ENCODE data around the gene ZC3H12A.

The ZC3H12A gene

GRCh38 chr1:37482796-37483744 is 8.7 kb downstream of the ZC3H12A start:
- peaks cover 38% of the 10 kb centered on the region for H3K79me2 ChIP-seq (ENCODE audit: insufficient read depth, low read length)
- no peaks in the 10 kb centered on the region for H3K9me3 ChIP-seq (ENCODE audit: insufficient read depth, low read depth, low read length)
- H4K20me1 ChIP-seq (ENCODE audit: insufficient read depth, low read length, poor library complexity, severe bottlenecking) = peaks cover 34% of the 10 kb centered on the region
- H3F3A ChIP-seq (ENCODE audit: low read depth) = 0 out of 2 replicates have a peak, but pooled peaks cover 3% of the 10 kb centered on the region
- no peak overlapping the region for H3K9ac ChIP-seq (ENCODE audit: low read depth, low read length, poor library complexity, severe bottlenecking)
- H2AFZ ChIP-seq (ENCODE audit: low read length) = no peak overlapping the region
- peaks cover 38% of the 10 kb centered on the region; the same call in 1 of the 2 replicates for H3K36me3 ChIP-seq (ENCODE audit: insufficient read depth, low read length)
- TF ChIP-seq CTCF (conservative IDR thresholded peaks at IDR 0.05; ENCODE audit: low read length) (no peak), EZH2phosphoT487 (IDR thresholded peaks at IDR 0.05; ENCODE audit: borderline replicate concordance) (no peak)
- no peak overlapping the region for H3K4me3 ChIP-seq (ENCODE audit: low read length, poor library complexity, severe bottlenecking)
- no peaks in the 10 kb centered on the region for H3K9me2 ChIP-seq (replicated peaks; ENCODE audit: low read depth, low read length)
- H3K4me2 ChIP-seq (ENCODE audit: low read depth, low read length, poor library complexity, severe bottlenecking) = no peak overlapping the region
- no peaks in the 10 kb centered on the region for H3K27me3 ChIP-seq (ENCODE audit: insufficient read depth, low read length, poor library complexity, severe bottlenecking)
- H3K4me1 ChIP-seq (ENCODE audit: insufficient read depth, low read length, poor library complexity, severe bottlenecking) = peaks cover 29% of the 10 kb centered on the region

- H3K36me3 ChIP-seq (ENCODE audit: insufficient read depth, low read length) = peaks cover 44% of the 10 kb centered on the region; the same call in 1 of the 2 replicates
- H3K9ac ChIP-seq (ENCODE audit: low read depth, low read length, poor library complexity, severe bottlenecking) = no peak overlapping the region
- H4K20me1 ChIP-seq (ENCODE audit: insufficient read depth, low read length, poor library complexity, severe bottlenecking) = peaks cover 27% of the 10 kb centered on the region
- H3K4me2 ChIP-seq (ENCODE audit: low read depth, low read length, poor library complexity, severe bottlenecking) = no peak overlapping the region
- H3K9me3 ChIP-seq (ENCODE audit: insufficient read depth, low read depth, low read length) = no peaks in the 10 kb centered on the region
- H3K4me1 ChIP-seq (ENCODE audit: insufficient read depth, low read length, poor library complexity, severe bottlenecking) = peaks cover 22% of the 10 kb centered on the region
- TF ChIP-seq CTCF (conservative IDR thresholded peaks at IDR 0.05; ENCODE audit: low read length) (no peak), EZH2phosphoT487 (IDR thresholded peaks at IDR 0.05; ENCODE audit: borderline replicate concordance) (no peak)
- H3K9me2 ChIP-seq (replicated peaks; ENCODE audit: low read depth, low read length) = no peaks in the 10 kb centered on the region
- H2AFZ ChIP-seq (ENCODE audit: low read length) = no peak overlapping the region
- H3K27me3 ChIP-seq (ENCODE audit: insufficient read depth, low read length, poor library complexity, severe bottlenecking) = no peaks in the 10 kb centered on the region
- no peaks in the 10 kb centered on the region for H3F3A ChIP-seq (ENCODE audit: low read depth)
- H3K4me3 ChIP-seq (ENCODE audit: low read length, poor library complexity, severe bottlenecking) = no peak overlapping the region
- peaks cover 31% of the 10 kb centered on the region for H3K79me2 ChIP-seq (ENCODE audit: insufficient read depth, low read length)
Observed at GRCh38 chr1:37483785-37484184, 9.4 kb downstream of the ZC3H12A start.

GRCh38 chr1:37484325-37485051 is 10.1 kb downstream of the ZC3H12A start:
- no peaks in the 10 kb centered on the region for H3K27me3 ChIP-seq (ENCODE audit: insufficient read depth, low read length, poor library complexity, severe bottlenecking)
- H4K20me1 ChIP-seq (ENCODE audit: insufficient read depth, low read length, poor library complexity, severe bottlenecking) = peaks cover 21% of the 10 kb centered on the region
- H3K36me3 ChIP-seq (ENCODE audit: insufficient read depth, low read length) = peaks cover 50% of the 10 kb centered on the region; the same call in 1 of the 2 replicates
- H3K9ac ChIP-seq (ENCODE audit: low read depth, low read length, poor library complexity, severe bottlenecking) = no peak overlapping the region
- no peaks in the 10 kb centered on the region for H3F3A ChIP-seq (ENCODE audit: low read depth)
- H3K9me3 ChIP-seq (ENCODE audit: insufficient read depth, low read depth, low read length) = no peaks in the 10 kb centered on the region
- H3K79me2 ChIP-seq (ENCODE audit: insufficient read depth, low read length) = peaks cover 24% of the 10 kb centered on the region
- peaks cover 15% of the 10 kb centered on the region for H3K4me1 ChIP-seq (ENCODE audit: insufficient read depth, low read length, poor library complexity, severe bottlenecking)
- H3K9me2 ChIP-seq (replicated peaks; ENCODE audit: low read depth, low read length) = no peaks in the 10 kb centered on the region
- H3K4me2 ChIP-seq (ENCODE audit: low read depth, low read length, poor library complexity, severe bottlenecking) = no peak overlapping the region
- TF ChIP-seq CTCF (conservative IDR thresholded peaks at IDR 0.05; ENCODE audit: low read length) = no peak
- TF ChIP-seq EZH2phosphoT487 (IDR thresholded peaks at IDR 0.05; ENCODE audit: borderline replicate concordance) = no peak
- H3K4me3 ChIP-seq (ENCODE audit: low read length, poor library complexity, severe bottlenecking) = no peak overlapping the region
- no peak overlapping the region for H2AFZ ChIP-seq (ENCODE audit: low read length)
